ENCODE results near the gene ANKRD53. TPM values are rescaled to one million over a fixed set of nuclear protein-coding genes. Genes with fewer than 3 reads are reported as not detected.

ANKRD53 gene
- total RNA-seq, 2 donors from 2014 or later = 0.24 to 0.97 TPM

DNA sequence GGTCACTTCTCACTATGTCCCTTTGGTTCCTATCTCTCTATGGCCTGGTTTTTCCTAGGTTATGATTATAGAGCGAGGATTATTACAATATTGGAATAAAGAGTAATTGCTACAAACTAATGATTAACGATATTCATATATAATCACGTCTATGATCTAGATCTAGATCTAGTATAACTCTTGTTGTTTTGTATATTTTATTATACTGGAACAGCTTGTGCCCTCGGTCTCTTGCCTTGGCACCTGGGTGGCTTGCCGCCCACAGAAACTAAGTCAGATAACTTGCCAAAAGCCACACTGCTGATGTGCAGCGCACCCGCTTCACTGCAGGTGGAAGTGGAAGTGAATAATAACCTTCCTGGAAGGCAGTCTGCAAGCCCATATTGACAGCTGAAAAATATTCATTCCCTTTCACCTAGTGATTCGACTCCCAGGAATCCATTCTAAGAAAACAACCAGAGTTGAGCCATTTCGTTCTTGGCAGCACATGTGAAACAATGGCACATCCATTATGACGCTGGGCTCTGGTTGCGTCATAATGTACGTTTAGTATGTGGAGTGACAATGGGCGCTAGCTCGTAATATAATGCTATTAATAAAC lies 725 bp upstream of the ANKRD53 start:
- peak overlapping the region; percentile 85 for H3K4me3 ChIP-seq (ENCODE audit: low read length)
- DNase-seq = no peak
- Mint-ChIP-seq H3K27ac (no peak overlapping the region), H3K9me3 (no peaks in the 10 kb centered on the region), H3K4me1 (peaks cover 25% of the 10 kb centered on the region), H3K4me3 (peak overlapping the region; percentile 58), H3K36me3 (ENCODE audit: low read depth) (no peaks in the 10 kb centered on the region), H3K27me3 (ENCODE audit: insufficient read depth) (peaks cover 25% of the 10 kb centered on the region)
- H3K4me1 ChIP-seq (ENCODE audit: control insufficient read depth, insufficient read depth, low read length) = peaks cover 7% of the 10 kb centered on the region
- peaks cover 20% of the 10 kb centered on the region for H3K27me3 ChIP-seq (ENCODE audit: control insufficient read depth, insufficient read depth, low read length, poor library complexity, severe bottlenecking)
- H3K9ac ChIP-seq (ENCODE audit: extremely low read depth, low read length, poor library complexity, severe bottlenecking) = no peak overlapping the region
- no peak overlapping the region for H3K27ac ChIP-seq (ENCODE audit: low read depth, low read length)
- WGBS, 2 experiments (ENCODE audit: insufficient coverage in 1 of 2, insufficient read length in 1 of 2) = 61 to 66% methylated on average over 9 to 10 of the region's 14 CpGs
- TF ChIP-seq, protein P1, sequence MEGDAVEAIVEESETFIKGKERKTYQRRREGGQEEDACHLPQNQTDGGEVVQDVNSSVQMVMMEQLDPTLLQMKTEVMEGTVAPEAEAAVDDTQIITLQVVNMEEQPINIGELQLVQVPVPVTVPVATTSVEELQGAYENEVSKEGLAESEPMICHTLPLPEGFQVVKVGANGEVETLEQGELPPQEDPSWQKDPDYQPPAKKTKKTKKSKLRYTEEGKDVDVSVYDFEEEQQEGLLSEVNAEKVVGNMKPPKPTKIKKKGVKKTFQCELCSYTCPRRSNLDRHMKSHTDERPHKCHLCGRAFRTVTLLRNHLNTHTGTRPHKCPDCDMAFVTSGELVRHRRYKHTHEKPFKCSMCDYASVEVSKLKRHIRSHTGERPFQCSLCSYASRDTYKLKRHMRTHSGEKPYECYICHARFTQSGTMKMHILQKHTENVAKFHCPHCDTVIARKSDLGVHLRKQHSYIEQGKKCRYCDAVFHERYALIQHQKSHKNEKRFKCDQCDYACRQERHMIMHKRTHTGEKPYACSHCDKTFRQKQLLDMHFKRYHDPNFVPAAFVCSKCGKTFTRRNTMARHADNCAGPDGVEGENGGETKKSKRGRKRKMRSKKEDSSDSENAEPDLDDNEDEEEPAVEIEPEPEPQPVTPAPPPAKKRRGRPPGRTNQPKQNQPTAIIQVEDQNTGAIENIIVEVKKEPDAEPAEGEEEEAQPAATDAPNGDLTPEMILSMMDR (conservative IDR thresholded peaks at IDR 0.05) = no peak
- H3K36me3 ChIP-seq (ENCODE audit: control insufficient read depth, insufficient read depth, low read length) = no peaks in the 10 kb centered on the region
- H3K9me3 ChIP-seq (ENCODE audit: control insufficient read depth, low read length) = no peaks in the 10 kb centered on the region

DNA sequence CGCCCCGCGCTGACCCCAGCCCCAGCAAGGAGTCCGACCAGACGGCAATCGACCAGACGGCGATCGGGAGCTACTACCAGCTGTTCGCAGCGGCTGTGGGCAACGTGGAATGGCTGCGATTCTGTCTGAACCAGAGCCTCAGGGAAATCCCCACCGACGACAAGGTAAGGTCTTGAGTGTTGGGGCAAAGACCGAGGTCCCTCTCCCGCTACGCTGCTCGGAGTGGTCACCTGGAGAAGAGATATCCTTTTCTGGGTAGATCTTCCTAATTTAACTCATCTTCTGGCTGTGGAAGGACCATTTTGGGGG lies 704 bp downstream of the ANKRD53 start:
- no peak overlapping the region for H3K27ac Mint-ChIP-seq
- H3K9me3 ChIP-seq (ENCODE audit: control insufficient read depth, low read length) = no peaks in the 10 kb centered on the region
- H3K36me3 ChIP-seq (ENCODE audit: control insufficient read depth, insufficient read depth, low read length) = no peaks in the 10 kb centered on the region
- H3K9ac ChIP-seq (ENCODE audit: extremely low read depth, low read length, poor library complexity, severe bottlenecking) = no peak overlapping the region
- H3K4me1 Mint-ChIP-seq = peaks cover 21% of the 10 kb centered on the region
- no peaks in the 10 kb centered on the region for H3K9me3 Mint-ChIP-seq
- no peak overlapping the region for H3K27ac ChIP-seq (ENCODE audit: low read depth, low read length)
- peaks cover 7% of the 10 kb centered on the region for H3K4me1 ChIP-seq (ENCODE audit: control insufficient read depth, insufficient read depth, low read length)
- H3K27me3 Mint-ChIP-seq (ENCODE audit: insufficient read depth) = peaks cover 20% of the 10 kb centered on the region
- WGBS, 2 experiments (ENCODE audit: insufficient coverage in 1 of 2, insufficient read length in 1 of 2) = 18 to 29% methylated on average over 12 to 19 of the region's 19 CpGs
- no peaks in the 10 kb centered on the region for H3K36me3 Mint-ChIP-seq (ENCODE audit: low read depth)
- TF ChIP-seq, protein P1 (conservative IDR thresholded peaks at IDR 0.05) = no peak
- peaks cover 20% of the 10 kb centered on the region for H3K27me3 ChIP-seq (ENCODE audit: control insufficient read depth, insufficient read depth, low read length, poor library complexity, severe bottlenecking)
- peak overlapping the region; percentile 66 for H3K4me3 ChIP-seq (ENCODE audit: low read length)
- no peak for DNase-seq
- peak overlapping the region; percentile 58 for H3K4me3 Mint-ChIP-seq

DNA sequence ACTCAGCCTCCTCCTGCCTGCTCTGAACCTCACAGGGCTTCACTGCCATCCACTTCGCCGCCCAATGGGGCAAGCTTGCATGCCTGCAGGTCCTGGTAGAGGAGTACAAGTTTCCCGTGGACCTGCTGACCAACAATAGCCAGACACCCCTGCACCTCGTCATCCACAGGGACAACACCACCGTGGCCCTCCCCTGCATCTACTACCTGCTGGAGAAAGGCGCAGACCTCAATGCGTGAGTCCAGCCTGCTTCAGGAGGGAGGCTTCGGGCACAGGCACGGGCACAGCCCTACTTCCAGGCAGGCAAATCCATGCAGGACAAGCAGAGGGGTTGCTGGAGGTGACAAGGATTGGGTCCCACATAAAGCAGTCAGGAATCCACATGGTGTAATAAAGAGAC lies 1.2 kb downstream of the ANKRD53 start:
- H3K27ac ChIP-seq (ENCODE audit: low read depth, low read length) = no peak overlapping the region
- no peaks in the 10 kb centered on the region for H3K9me3 ChIP-seq (ENCODE audit: control insufficient read depth, low read length)
- no peak overlapping the region for H3K4me3 ChIP-seq (ENCODE audit: low read length)
- Mint-ChIP-seq H3K27me3 (ENCODE audit: insufficient read depth) (peaks cover 19% of the 10 kb centered on the region), H3K4me3 (peak overlapping the region; percentile 58), H3K9me3 (no peaks in the 10 kb centered on the region), H3K27ac (no peak overlapping the region), H3K36me3 (ENCODE audit: low read depth) (no peaks in the 10 kb centered on the region), H3K4me1 (peaks cover 16% of the 10 kb centered on the region)
- H3K27me3 ChIP-seq (ENCODE audit: control insufficient read depth, insufficient read depth, low read length, poor library complexity, severe bottlenecking) = peaks cover 20% of the 10 kb centered on the region
- no peak overlapping the region for H3K9ac ChIP-seq (ENCODE audit: extremely low read depth, low read length, poor library complexity, severe bottlenecking)
- WGBS, 2 experiments (ENCODE audit: insufficient coverage in 1 of 2, insufficient read length in 1 of 2) = 91 to 100% methylated on average over 1 to 9 of the region's 9 CpGs
- TF ChIP-seq, protein P1 (conservative IDR thresholded peaks at IDR 0.05) = no peak
- DNase-seq = peak; percentile 46
- H3K36me3 ChIP-seq (ENCODE audit: control insufficient read depth, insufficient read depth, low read length) = no peaks in the 10 kb centered on the region
- peaks cover 7% of the 10 kb centered on the region for H3K4me1 ChIP-seq (ENCODE audit: control insufficient read depth, insufficient read depth, low read length)

Data from endodermal cell (in vitro differentiated cells).